HG02798 (cell line): Measurements from ENCODE around the gene CD44.
"Not testable (repeated sequence)": the region's sequence is repeated elsewhere in the genome, so short reads cannot be mapped to it uniquely, and the experiment has no call there.

Source experiments
- ATAC-seq: cut with Tn5 transposase; IDR thresholded peaks from one replicate; pipeline ENCODE4 v1.9.1; 2021; ENCODE audit warnings: mild to moderate bottlenecking; ENCODE audit not compliant: unreplicated experiment, poor library complexity

The CD44 gene

DNA sequence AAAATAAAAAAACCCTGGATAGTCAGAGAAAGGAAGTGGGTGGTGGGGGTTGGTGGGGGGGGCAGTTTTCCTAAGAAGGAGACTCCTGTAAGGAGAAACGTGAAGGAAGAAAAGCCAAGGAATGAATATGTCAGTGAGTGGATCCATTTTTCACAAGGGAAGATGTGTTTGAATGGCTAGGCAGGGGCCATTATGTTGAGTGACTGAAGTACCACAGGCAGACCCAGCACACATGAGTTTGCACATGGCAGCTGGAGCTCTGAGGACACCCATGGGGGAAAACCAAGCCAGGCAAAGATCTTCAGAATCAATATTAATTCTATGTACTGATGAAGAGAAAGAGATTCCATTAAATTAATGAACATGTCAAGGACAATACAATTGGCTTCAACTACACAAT lies 67.6 kb downstream of the CD44 start:
- ATAC-seq, result no peak

DNA sequence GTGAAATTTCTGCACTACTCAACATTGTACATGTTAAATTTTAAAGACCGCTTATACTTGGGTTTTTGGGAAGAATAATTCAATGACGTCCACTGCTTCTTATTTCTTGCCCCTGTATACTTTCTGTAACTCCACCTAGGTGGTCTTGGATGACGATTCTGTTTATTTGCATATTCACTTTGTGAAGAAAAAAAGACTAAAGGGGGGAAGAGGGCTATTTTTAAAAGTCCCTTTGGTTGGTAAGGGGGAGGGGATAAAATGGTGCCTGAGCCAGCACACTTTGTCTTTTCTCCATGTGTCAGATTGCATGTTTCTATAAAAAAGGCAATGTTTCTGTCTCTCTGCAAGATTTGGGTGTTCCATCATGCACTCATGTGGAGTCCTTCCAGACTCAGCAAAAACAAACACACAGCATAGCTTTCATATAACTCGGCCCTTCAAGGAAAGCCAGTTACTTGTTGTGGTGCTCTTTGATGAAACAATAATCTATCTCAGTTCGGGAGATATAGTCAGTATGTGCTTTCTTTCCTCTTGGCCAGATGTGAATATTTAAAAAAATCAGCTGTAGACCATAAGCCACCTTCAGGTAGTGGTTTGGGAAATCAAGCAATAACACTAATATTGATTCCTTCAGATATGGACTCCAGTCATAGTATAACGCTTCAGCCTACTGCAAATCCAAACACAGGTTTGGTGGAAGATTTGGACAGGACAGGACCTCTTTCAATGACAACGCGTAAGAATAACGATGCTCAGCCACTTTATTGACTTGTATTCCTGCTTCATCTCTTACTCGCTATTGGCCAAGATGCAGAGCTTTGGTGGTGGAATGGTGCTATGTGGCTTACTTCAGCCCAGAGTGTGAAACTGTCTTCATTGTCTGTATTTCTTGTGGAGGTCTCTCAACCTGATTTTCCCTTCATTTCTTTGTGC lies 68.8 kb downstream of the CD44 start:
- ATAC-seq, result no peak

DNA sequence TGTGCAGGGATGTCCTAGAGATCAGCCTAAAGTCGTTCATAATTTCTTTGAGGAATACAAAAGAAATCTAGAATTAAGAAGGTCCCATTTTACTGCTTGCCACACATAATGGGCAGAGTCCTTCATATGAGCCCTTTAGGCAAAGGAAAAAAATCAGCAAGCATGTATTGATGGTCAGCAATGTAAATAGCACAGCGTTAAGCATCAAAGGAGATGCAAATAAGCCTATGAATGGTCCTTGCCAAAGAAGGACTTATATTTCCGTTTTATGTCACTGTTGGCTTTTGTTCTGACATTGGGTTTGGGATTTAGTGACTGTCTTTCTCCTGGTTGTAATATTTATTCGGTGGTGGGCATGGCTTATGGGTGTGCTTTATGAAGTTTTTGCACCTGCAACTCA lies 69.8 kb downstream of the CD44 start:
- no peak for ATAC-seq

- no peak for ATAC-seq
Measured at GRCh38 chr11:35210876-35211546, 72.0 kb downstream of the CD44 start.

DNA sequence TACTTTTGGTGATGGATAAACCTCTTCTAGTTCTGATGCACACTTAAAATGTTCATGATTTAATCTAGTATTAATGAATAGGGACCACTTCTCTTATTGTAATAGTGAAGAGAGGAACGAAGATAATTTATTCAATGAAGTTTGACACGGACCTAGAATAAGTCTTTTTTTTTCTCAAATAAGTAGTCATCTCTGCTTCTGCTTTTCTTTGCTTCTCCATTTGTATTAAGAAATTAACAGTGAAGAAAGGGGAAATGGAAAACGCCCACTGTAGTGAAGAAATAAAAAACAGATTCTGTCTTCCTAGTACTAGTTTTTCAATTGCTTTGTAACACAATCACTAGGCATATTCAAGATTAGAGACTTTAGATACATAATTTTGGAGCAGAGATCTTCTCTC lies 73.0 kb downstream of the CD44 start:
- no peak for ATAC-seq

- no peak for ATAC-seq
Measured at GRCh38 chr11:35214226-35214770, 75.3 kb downstream of the CD44 start.

- no peak for ATAC-seq
Measured at GRCh38 chr11:35214792-35215193, 75.8 kb downstream of the CD44 start.

GRCh38 chr11:35215945-35216344 lies 77.0 kb downstream of the CD44 start:
- no peak for ATAC-seq

DNA sequence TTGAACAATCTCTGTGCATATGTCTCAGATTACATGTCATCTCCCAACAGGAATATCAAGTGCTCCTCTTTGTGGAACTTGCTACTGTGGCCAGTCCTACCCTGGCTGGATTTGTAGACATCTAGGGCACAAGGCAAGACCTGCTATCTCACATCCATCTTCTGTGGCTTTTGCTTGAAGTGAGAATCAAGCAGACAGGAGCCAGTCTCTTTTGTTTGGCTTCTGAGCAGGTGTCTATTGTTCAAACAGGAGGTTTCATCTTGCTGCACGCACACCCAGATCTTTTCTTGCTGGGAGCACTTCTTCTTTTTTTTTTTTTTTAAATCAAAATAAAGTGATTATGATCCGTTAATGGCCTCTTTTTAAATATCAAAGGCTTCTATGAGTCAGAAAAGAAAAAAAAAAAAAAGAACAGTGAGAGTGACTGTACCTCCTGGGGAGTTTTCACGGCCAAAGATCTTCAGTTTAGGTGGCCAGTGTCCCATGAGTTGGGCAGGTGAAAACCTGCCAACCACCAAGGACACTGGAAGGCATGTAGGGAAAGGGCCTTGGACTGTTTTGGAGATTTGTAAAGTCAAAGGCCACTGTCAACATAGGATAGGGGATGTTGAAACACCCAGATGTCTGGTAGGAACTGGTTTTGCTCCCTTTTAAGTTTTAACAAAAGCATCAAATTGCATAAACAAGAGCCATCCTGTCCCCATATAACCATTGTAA lies 78.1 kb downstream of the CD44 start:
- ATAC-seq, result no peak

DNA sequence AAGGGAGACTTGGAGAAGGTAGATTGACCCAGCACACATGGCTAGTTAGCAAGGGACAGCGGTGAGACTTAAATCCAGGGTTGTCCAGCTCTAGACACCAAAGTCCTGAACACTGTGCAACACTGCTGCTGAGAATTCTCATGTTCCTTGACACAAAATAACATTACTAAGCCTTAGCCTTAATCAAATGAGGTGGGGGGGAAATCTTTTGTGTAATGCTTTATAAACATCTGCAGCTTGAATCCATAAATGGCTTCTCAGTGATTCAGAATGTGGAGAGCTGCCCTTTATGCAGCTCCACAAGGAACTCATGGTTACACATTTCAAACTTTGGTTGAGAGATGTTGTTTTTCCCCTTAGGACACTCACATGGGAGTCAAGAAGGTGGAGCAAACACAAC lies 80.0 kb downstream of the CD44 start:
- ATAC-seq, result no peak

GRCh38 chr11:35223371-35223796 lies 84.4 kb downstream of the CD44 start:
- ATAC-seq, result no peak

DNA sequence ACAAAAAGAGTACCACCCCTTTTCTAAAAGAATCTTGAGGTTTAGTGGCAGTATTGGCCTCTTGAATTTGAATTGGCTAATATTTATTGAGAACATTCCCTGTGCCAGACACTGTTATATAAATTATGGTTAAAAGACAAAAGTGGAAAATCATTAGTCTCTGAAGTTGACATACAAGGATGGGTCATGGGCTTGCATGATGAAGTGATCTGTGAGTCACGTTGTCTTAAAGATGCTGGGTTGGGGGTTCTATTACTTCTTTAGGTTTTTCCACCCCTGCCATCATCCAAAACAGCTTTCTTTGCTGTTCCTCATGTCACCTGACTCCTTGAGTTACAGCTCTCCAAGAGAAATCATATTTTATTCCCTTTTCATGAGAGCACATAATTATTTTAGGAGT lies 85.0 kb downstream of the CD44 start:
- ATAC-seq, result no peak

GRCh38 chr11:35225946-35226520 lies 87.1 kb downstream of the CD44 start:
- no peak for ATAC-seq

DNA sequence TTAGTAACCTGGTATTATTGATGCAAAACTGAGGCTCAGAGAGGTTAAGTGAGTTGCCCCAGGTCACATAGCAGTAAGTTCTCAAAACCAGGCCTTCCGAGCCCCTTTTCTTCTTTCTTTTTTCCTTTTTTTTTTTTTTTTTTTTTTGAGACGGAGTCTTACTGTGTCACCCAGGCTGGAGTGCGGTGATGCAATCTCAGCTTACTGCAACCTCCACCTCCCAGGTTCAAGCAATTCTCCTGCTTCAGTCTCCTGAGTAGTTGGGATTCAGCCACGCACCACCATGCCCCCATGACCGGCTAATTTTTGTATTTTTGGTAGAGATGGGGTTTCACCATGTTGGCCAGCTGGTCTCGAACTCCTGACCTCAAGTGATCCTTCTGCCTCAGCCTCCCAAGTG lies 87.8 kb downstream of the CD44 start:
- ATAC-seq, result not testable (repeated sequence)

- ATAC-seq, result no peak
Measured at GRCh38 chr11:35227576-35228327, 88.8 kb downstream of the CD44 start.

GRCh38 chr11:35228328-35228725 lies 89.4 kb downstream of the CD44 start:
- no peak for ATAC-seq

- no peak for ATAC-seq
Measured at GRCh38 chr11:35230388-35230787, 91.4 kb downstream of the CD44 start.

- no peak for ATAC-seq
Measured at GRCh38 chr11:35231076-35231860, 92.3 kb downstream of the CD44 start.

DNA sequence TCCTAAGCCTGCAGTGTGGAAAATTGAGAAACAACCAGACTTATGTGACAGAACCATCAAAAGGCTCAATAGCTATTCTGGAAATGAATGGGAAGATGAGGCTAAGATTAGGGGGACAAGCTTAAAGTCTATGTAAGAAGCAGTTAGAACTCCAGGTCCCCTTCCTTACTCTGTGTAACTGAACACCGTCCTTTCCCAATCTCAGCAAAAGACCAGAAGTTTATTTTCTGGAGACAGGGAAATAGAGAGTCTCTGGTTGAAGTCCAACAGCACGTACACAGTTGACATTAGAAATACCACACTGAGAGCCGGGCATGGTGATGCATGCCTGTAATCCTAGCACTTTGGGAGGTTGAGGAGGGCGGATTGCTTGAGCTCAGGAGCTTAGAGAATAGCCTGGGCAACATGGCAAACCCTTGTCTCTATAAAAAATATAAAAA lies 93.9 kb downstream of the CD44 start:
- ATAC-seq, result no peak
